ENCODE results near the gene HTR3D. TPM values are rescaled to one million over a fixed set of nuclear protein-coding genes. Genes with fewer than 3 reads are reported as not detected.

The HTR3D gene
- total and polyA plus RNA-seq, 10 of the 15 experiments (the other 5 are each of a cell fraction or from before 2014, with no cell fraction given) = not detected

GRCh38 chr3:184016169-184016570 lies 15.4 kb upstream of the HTR3D start:
- Histone ChIP-seq H3K27me3 (replicated peaks in 1 of 2; ENCODE audit: control insufficient read depth in 2 of 2, insufficient read depth in 2 of 2, low read length in 1 of 2) (no peaks in the 10 kb centered on the region), H3K36me3 (ENCODE audit: control insufficient read depth in 2 of 2, insufficient read depth in 2 of 2, low read length in 1 of 2) (no peaks in the 10 kb centered on the region), H3K4me3 (no peak overlapping the region), H3K9ac (ENCODE audit: control insufficient read depth, insufficient read depth, low read length) (no peak overlapping the region), H3K9me3 (replicated peaks; ENCODE audit: control insufficient read depth, insufficient read depth, low read length) (no peaks in the 10 kb centered on the region), H3K4me2 (ENCODE audit: control insufficient read depth, insufficient read depth) (peak overlapping the region; percentile 86), H4K20me1 (ENCODE audit: control insufficient read depth, insufficient read depth) (no peaks in the 10 kb centered on the region), H2AFZ (ENCODE audit: control insufficient read depth, low read depth, low read length) (peak overlapping the region; percentile 21; the same call in 1 of the 2 replicates), H3K27ac (ENCODE audit: control insufficient read depth, insufficient read depth) (no peak overlapping the region), H3K79me2 (ENCODE audit: control insufficient read depth, insufficient read depth, low read length) (no peaks in the 10 kb centered on the region), H3K4me1 (ENCODE audit: control insufficient read depth, insufficient read depth, low read length) (peaks cover 6% of the 10 kb centered on the region)
- DNase-seq (ENCODE audit: low read depth, low spot score) (no peak), FAIRE-seq (no peak), ATAC-seq (no peak)
- intact Hi-C loops (cut with micrococcal nuclease; ENCODE audit: unreplicated experiment) = loop anchor here (2.0 to 10.0 kb wide), 2 partner anchors 111 to 239 kb away; no protein-coding TSS in a partner anchor
- RAD21 ChIA-PET (ENCODE audit: unreplicated experiment) = interaction anchor here (0.7 to 5.7 kb wide), 5 partner anchors 10 to 133 kb away, joined by 3 to 42 read pairs (median 6); no protein-coding TSS in a partner anchor
- BruUV-seq (replicated peaks) = no TSS peak
- in situ Hi-C loops (cut with MboI) = loop anchor here (5.0 kb wide), 1 partner anchor 124 kb away; no protein-coding TSS in a partner anchor
- WGBS (ENCODE audit: insufficient coverage, insufficient replicate concordance, low lambda C conversion rate, missing lambda C conversion rate) = 78% methylated on average over 5 of the region's 5 CpGs
- CTCF ChIA-PET = interaction anchor here (0.6 to 5.0 kb wide), 12 partner anchors 10 to 249 kb away, joined by 3 to 84 read pairs (median 4); partner anchors contain the start of gene EEF1AKMT4
- SMC1A ChIA-PET (ENCODE audit: uncharacterized antibody, unreplicated experiment) = interaction anchor here (0.6 to 3.1 kb wide), 7 partner anchors 9 to 119 kb away, joined by 3 to 32 read pairs (median 3); no protein-coding TSS in a partner anchor
- POLR2A ChIA-PET = interaction anchor here (1.0 kb wide), 1 partner anchor 117 kb away, joined by 3 read pairs; no protein-coding TSS in a partner anchor
- TF ChIP-seq ASH2L (IDR thresholded peaks at IDR 0.05; ENCODE audit: borderline replicate concordance, low read depth) = no peak

GRCh38 chr3:184016811-184017671 lies 14.5 kb upstream of the HTR3D start:
- intact Hi-C loops (cut with micrococcal nuclease; ENCODE audit: unreplicated experiment) (loop anchor here (1.0 to 10.0 kb wide), 3 partner anchors 112 to 238 kb away; no protein-coding TSS in a partner anchor), in situ Hi-C loops (cut with MboI) (loop anchor here (5.0 kb wide), 1 partner anchor 125 kb away; no protein-coding TSS in a partner anchor)
- DNase-seq (ENCODE audit: low read depth, low spot score) = no peak
- peak overlapping the region; percentile 97 for H3K4me3 ChIP-seq
- H3K4me2 ChIP-seq (ENCODE audit: control insufficient read depth, insufficient read depth) = peak overlapping the region; percentile 86
- no peak for FAIRE-seq
- SMC1A ChIA-PET (ENCODE audit: uncharacterized antibody, unreplicated experiment) = interaction anchor here (0.6 to 3.1 kb wide), 11 partner anchors 9 to 122 kb away, joined by 3 to 32 read pairs (median 5); no protein-coding TSS in a partner anchor
- H3K9ac ChIP-seq (ENCODE audit: control insufficient read depth, insufficient read depth, low read length) = peak overlapping the region; percentile 49; the same call in 1 of the 2 replicates
- ATAC-seq = peak; percentile 93
- H3K4me1 ChIP-seq (ENCODE audit: control insufficient read depth, insufficient read depth, low read length) = peaks cover 6% of the 10 kb centered on the region
- H3K27me3 ChIP-seq (replicated peaks in 1 of 2; ENCODE audit: control insufficient read depth in 2 of 2, insufficient read depth in 2 of 2, low read length in 1 of 2) = no peaks in the 10 kb centered on the region
- RAD21 ChIA-PET (ENCODE audit: unreplicated experiment) = interaction anchor here (0.8 to 5.7 kb wide), 9 partner anchors 10 to 233 kb away, joined by 4 to 42 read pairs (median 6); partner anchors contain the start of genes EEF1AKMT4, EIF2B5 and PARL
- CTCF ChIA-PET = interaction anchor here (0.6 to 5.0 kb wide), 19 partner anchors 10 to 1239 kb away, joined by 3 to 84 read pairs (median 5); partner anchors contain the start of gene EEF1AKMT4
- H3K27ac ChIP-seq (ENCODE audit: control insufficient read depth, insufficient read depth) = no peak overlapping the region; the same call in 1 of the 2 replicates
- peak overlapping the region; percentile 100 for H2AFZ ChIP-seq (ENCODE audit: control insufficient read depth, low read depth, low read length)
- H3K9me3 ChIP-seq (replicated peaks; ENCODE audit: control insufficient read depth, insufficient read depth, low read length) = no peaks in the 10 kb centered on the region
- H3K36me3 ChIP-seq (ENCODE audit: control insufficient read depth in 2 of 2, insufficient read depth in 2 of 2, low read length in 1 of 2) = no peaks in the 10 kb centered on the region
- H4K20me1 ChIP-seq (ENCODE audit: control insufficient read depth, insufficient read depth) = no peaks in the 10 kb centered on the region
- 37% methylated on average over 57 of the region's 57 CpGs for WGBS (ENCODE audit: insufficient coverage, insufficient replicate concordance, low lambda C conversion rate, missing lambda C conversion rate)
- TSS peak; percentile 44 for BruUV-seq (replicated peaks)
- POLR2A ChIA-PET = interaction anchor here (1.0 kb wide), 1 partner anchor 121 kb away, joined by 4 read pairs; no protein-coding TSS in a partner anchor
- H3K79me2 ChIP-seq (ENCODE audit: control insufficient read depth, insufficient read depth, low read length) = no peaks in the 10 kb centered on the region
- TF ChIP-seq PAX5 (IDR thresholded peaks at IDR 0.05; ENCODE audit: borderline replicate concordance, low read depth, low read length) (peak; percentile 73; the same call in 1 of the 2 replicates), ZSCAN29 (IDR thresholded peaks at IDR 0.05) (peak; percentile 73; the same call in 1 of the 2 replicates), RBBP5 (conservative IDR thresholded peaks at IDR 0.05) (no peak), IKZF2 (IDR thresholded peaks at IDR 0.05) (no peak), ZBTB40 (IDR thresholded peaks at IDR 0.05; ENCODE audit: borderline replicate concordance) (0 out of 2 replicates have a peak, but pooled peaks have one; percentile 16), MLLT1 (IDR thresholded peaks at IDR 0.05) (peak; percentile 73)
